ENCODE data around the gene DNM2.

Gene DNM2

GRCh38 chr19:10747271-10747670, 29.4 kb downstream of the DNM2 start:
- no peak for TF ChIP-seq CTCF (IDR thresholded peaks at IDR 0.05; ENCODE audit: borderline replicate concordance, insufficient read depth, low read depth, low read length)

GRCh38 chr19:10747674-10748073, 29.8 kb downstream of the DNM2 start:
- H3K4me3 ChIP-seq (ENCODE audit: low read depth, low read length): no peak overlapping the region
- no peak for TF ChIP-seq CTCF (IDR thresholded peaks at IDR 0.05; ENCODE audit: borderline replicate concordance, insufficient read depth, low read depth, low read length)

More at GRCh38 chr19:10747271-10747670, 29.4 kb downstream of the DNM2 start:
- no peak overlapping the region for H3K4me3 ChIP-seq (ENCODE audit: low read depth, low read length)

GRCh38 chr19:10748195-10748926, 30.5 kb downstream of the DNM2 start:
- no peak for TF ChIP-seq CTCF (IDR thresholded peaks at IDR 0.05; ENCODE audit: borderline replicate concordance, insufficient read depth, low read depth, low read length)
- no peak overlapping the region for H3K4me3 ChIP-seq (ENCODE audit: low read depth, low read length)

- no peak for TF ChIP-seq CTCF (IDR thresholded peaks at IDR 0.05; ENCODE audit: borderline replicate concordance, insufficient read depth, low read depth, low read length)
- no peak overlapping the region for H3K4me3 ChIP-seq (ENCODE audit: low read depth, low read length)
These were observed 31.1 kb downstream of the DNM2 start for GRCh38 chr19:10748927-10749434.

- H3K4me3 ChIP-seq (ENCODE audit: low read depth, low read length): no peak overlapping the region
- no peak for TF ChIP-seq CTCF (IDR thresholded peaks at IDR 0.05; ENCODE audit: borderline replicate concordance, insufficient read depth, low read depth, low read length)
These were observed 31.8 kb downstream of the DNM2 start for GRCh38 chr19:10749435-10750384.

- TF ChIP-seq CTCF (IDR thresholded peaks at IDR 0.05; ENCODE audit: borderline replicate concordance, insufficient read depth, low read depth, low read length): no peak
- no peak overlapping the region for H3K4me3 ChIP-seq (ENCODE audit: low read depth, low read length)
These were observed 33.5 kb downstream of the DNM2 start for GRCh38 chr19:10751109-10751953.

Data from GM12875 (cell line).